Measurements from ENCODE around the gene BATF2. TPM values are rescaled to one million over a fixed set of nuclear protein-coding genes. Genes with fewer than 3 reads are reported as not detected.
"Not testable (repeated sequence)": the region's sequence is repeated elsewhere in the genome, so short reads cannot be mapped to it uniquely, and the experiment has no call there.

The BATF2 gene
- total and polyA plus RNA-seq, 2 donors, result 0.85 to 5.8 TPM

- H3K4me3 ChIP-seq (ENCODE audit: low read depth, low read length), result no peak overlapping the region
- no peak for DNase-seq (ENCODE audit: extremely low spot score)
- no peak overlapping the region for H3K27ac ChIP-seq (ENCODE audit: low read depth)
- no peaks in the 10 kb centered on the region for H3K36me3 ChIP-seq (ENCODE audit: insufficient read depth)
- WGBS, result 90% methylated on average over 1 of the region's 1 CpG
- H3K4me1 ChIP-seq (ENCODE audit: insufficient read depth), result no peaks in the 10 kb centered on the region
Observed at GRCh38 chr11:64999478-64999877, 2.7 kb upstream of the BATF2 start.

DNA sequence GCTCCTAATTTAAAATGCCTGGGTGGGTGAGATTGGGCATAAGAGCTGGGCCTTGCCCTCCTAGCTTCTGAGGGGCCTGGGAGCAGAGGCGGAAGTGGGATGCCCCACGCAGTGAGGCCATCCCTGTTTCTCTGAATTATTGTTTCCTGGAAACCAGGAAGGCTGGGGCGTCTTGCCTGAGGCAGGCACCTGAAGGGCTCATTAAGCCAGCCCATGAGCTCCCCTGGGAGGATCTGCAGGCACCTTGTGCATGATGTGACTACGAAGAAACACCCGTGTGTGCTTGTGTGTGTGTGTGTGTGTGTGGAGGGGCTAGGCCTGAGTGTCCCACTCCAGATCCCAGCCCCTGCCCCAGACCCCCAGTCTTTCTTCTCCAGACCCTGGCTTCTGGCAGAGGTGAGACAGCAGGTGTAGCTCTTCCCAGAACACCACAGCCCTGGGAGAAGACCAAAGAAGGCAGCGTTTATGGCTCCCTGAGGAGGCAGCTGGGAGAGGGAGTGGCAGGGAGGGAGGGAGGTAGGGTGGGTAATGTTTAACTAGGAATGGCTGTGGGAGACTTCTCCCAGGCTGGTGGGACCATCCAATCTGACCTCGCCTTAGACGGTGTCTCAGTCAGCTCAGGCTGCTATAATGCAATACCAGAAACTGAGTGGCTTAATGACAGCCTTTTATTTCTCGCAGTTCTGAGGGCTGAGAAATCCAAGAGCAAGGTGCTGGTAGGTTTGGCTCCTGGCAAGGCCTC is 2.1 kb upstream of the BATF2 start:
- H3K4me1 ChIP-seq (ENCODE audit: insufficient read depth), result no peaks in the 10 kb centered on the region
- DNase-seq (ENCODE audit: extremely low spot score), result no peak
- H3K27ac ChIP-seq (ENCODE audit: low read depth), result no peak overlapping the region
- H3K4me3 ChIP-seq (ENCODE audit: low read depth, low read length), result no peak overlapping the region
- no peaks in the 10 kb centered on the region for H3K36me3 ChIP-seq (ENCODE audit: insufficient read depth)
- 72% methylated on average over 9 of the region's 9 CpGs for WGBS

DNA sequence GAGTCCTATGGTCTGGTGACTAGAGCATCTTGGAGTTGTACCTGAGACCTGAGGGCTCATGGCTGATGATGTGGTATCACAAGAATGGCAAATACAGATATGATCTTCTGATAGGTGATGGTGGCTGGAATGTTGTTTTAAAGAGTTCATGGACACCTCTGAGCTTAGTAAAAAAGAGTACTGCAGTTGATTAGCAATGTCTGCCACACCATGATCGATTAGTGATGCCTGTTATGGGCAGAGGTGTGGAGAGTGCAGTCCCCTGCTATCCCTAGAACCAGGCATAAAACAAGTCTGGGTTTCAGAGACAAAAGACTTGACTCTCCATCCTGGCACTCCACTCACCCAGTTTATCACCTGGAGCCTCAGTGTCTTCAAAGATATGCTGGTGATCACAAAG is 1.4 kb upstream of the BATF2 start:
- Histone ChIP-seq H3K27ac (ENCODE audit: low read depth) (no peak overlapping the region), H3K4me3 (ENCODE audit: low read depth, low read length) (no peak overlapping the region), H3K36me3 (ENCODE audit: insufficient read depth) (no peaks in the 10 kb centered on the region), H3K4me1 (ENCODE audit: insufficient read depth) (no peaks in the 10 kb centered on the region)
- no peak for DNase-seq (ENCODE audit: extremely low spot score)
- 81% methylated on average over 1 of the region's 1 CpG for WGBS

- Histone ChIP-seq H3K4me1 (ENCODE audit: insufficient read depth) (no peaks in the 10 kb centered on the region), H3K27ac (ENCODE audit: low read depth) (peak overlapping the region; percentile 40), H3K4me3 (ENCODE audit: low read depth, low read length) (peak overlapping the region; percentile 37), H3K36me3 (ENCODE audit: insufficient read depth) (no peaks in the 10 kb centered on the region)
- DNase-seq (ENCODE audit: extremely low spot score), result no peak
- WGBS, result 41% methylated on average over 11 of the region's 11 CpGs
Observed at GRCh38 chr11:64996327-64996709, 453 bp downstream of the BATF2 start.

DNA sequence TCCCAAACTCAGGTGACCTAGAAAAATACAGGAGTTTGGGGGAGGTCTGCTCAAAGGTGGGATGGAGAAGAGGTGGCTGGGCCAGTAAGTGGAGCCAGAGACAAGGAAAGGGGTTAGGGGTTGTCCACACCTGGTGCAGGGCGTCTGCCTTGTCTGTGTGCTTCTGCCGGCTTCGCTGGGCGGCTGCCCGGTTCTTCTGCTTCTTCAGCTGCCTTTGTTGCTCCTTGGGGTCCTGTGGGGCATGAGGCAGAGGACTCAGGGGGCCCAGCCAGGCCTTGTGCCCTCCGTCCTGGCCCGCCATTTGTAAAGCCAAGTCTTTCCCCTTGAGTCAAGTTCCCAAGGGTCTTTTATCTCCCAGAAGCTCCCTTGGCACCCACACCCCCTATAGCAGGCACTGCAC is 2.5 kb downstream of the BATF2 start:
- peaks cover 3% of the 10 kb centered on the region for H3K4me1 ChIP-seq (ENCODE audit: insufficient read depth)
- H3K4me3 ChIP-seq (ENCODE audit: low read depth, low read length), result no peak overlapping the region
- H3K36me3 ChIP-seq (ENCODE audit: insufficient read depth), result no peaks in the 10 kb centered on the region
- no peak for DNase-seq (ENCODE audit: extremely low spot score)
- H3K27ac ChIP-seq (ENCODE audit: low read depth), result no peak overlapping the region
- 92% methylated on average over 7 of the region's 7 CpGs for WGBS

GRCh38 chr11:64990222-64990923 is 6.4 kb downstream of the BATF2 start:
- no peak overlapping the region for H3K4me3 ChIP-seq (ENCODE audit: low read depth, low read length)
- DNase-seq (ENCODE audit: extremely low spot score), result peak; percentile 11
- no peak overlapping the region for H3K27ac ChIP-seq (ENCODE audit: low read depth)
- WGBS, result 38% methylated on average over 15 of the region's 15 CpGs
- H3K4me1 ChIP-seq (ENCODE audit: insufficient read depth), result peaks cover 3% of the 10 kb centered on the region
- H3K36me3 ChIP-seq (ENCODE audit: insufficient read depth), result no peaks in the 10 kb centered on the region

DNA sequence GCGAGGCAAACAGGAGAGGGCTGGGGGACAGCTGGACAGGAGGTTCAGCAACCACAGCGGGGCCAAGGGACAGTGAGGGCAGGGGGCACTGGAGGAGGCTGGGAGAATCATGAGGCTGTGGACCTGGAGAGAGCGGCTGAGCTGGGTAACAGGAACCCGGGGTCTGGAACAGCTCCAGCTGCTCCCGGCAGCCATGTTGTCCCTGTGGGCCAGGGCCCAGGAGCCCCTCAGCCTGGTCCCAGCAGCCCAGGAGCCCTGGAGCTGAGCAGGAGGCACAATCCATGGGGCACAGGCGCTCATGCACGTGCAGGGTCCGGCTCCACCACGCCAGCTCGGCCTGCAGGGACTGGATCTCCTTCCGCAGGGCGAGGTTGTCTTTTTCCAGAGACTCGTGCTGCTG is 7.4 kb downstream of the BATF2 start:
- Histone ChIP-seq H3K4me1 (ENCODE audit: insufficient read depth) (peaks cover 3% of the 10 kb centered on the region), H3K4me3 (ENCODE audit: low read depth, low read length) (no peak overlapping the region), H3K36me3 (ENCODE audit: insufficient read depth) (no peaks in the 10 kb centered on the region), H3K27ac (ENCODE audit: low read depth) (no peak overlapping the region)
- no peak for DNase-seq (ENCODE audit: extremely low spot score)
- WGBS, result 75% methylated on average over 13 of the region's 13 CpGs

DNA sequence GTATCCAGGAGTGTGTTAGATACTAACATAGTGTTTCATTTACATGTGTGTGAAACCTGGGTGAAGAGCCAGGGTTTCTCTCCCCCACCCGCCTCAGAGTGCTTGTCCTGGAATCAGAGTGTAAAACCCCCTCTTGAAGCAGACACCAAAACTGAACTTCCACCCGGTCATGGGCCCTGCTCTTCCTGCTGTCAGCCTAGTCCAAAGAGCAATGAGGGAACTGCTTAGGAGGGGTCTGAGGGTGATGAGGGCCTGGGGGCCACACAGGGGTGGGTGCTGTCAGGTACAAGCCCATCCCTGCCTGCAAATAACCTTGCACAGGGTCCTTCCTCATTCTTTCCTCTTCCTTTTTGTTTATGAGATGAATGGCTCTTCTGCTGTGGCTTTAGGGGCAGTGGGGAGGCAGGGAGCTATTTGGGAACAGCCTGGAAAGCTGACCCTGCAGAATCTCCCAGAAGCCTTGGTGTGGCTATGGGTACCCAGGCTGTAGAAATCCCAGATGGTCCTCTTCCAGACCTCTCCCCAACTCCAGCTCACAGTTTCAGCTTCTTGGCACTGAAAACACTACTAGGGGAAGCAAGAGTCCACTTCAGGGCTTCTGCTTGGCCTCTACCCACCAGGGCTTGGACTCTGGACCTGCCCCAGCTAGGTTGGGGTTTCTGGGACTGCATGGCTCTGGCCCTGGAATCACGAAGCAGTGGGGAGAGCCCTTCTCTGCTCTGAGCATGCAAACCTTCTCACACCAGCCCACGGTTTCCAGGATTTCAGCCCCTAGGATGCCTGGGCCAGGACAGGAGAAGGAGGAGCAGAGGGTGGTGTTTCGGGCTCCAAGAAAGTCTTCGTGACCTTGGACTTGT is 8.5 kb downstream of the BATF2 start:
- WGBS, result 81% methylated on average over 6 of the region's 6 CpGs
- Histone ChIP-seq H3K4me1 (ENCODE audit: insufficient read depth) (peaks cover 3% of the 10 kb centered on the region), H3K27ac (ENCODE audit: low read depth) (no peak overlapping the region), H3K36me3 (ENCODE audit: insufficient read depth) (no peaks in the 10 kb centered on the region), H3K4me3 (ENCODE audit: low read depth, low read length) (no peak overlapping the region)
- DNase-seq (ENCODE audit: extremely low spot score), result no peak

- H3K4me1 ChIP-seq (ENCODE audit: insufficient read depth); H3K36me3 ChIP-seq (ENCODE audit: insufficient read depth); DNase-seq (ENCODE audit: extremely low spot score); H3K27ac ChIP-seq (ENCODE audit: low read depth); H3K4me3 ChIP-seq (ENCODE audit: low read depth, low read length): not testable (repeated sequence)
- 87% methylated on average over 5 of the region's 5 CpGs for WGBS
Observed at GRCh38 chr11:64983339-64983738, 13.4 kb downstream of the BATF2 start.

- peaks cover 2% of the 10 kb centered on the region for H3K4me1 ChIP-seq (ENCODE audit: insufficient read depth)
- DNase-seq (ENCODE audit: extremely low spot score), result no peak
- H3K27ac ChIP-seq (ENCODE audit: low read depth), result no peak overlapping the region
- H3K36me3 ChIP-seq (ENCODE audit: insufficient read depth), result no peaks in the 10 kb centered on the region
- 60% methylated on average over 2 of the region's 2 CpGs for WGBS
- no peak overlapping the region for H3K4me3 ChIP-seq (ENCODE audit: low read depth, low read length)
Observed at GRCh38 chr11:64976651-64977050, 20.1 kb downstream of the BATF2 start.

DNA sequence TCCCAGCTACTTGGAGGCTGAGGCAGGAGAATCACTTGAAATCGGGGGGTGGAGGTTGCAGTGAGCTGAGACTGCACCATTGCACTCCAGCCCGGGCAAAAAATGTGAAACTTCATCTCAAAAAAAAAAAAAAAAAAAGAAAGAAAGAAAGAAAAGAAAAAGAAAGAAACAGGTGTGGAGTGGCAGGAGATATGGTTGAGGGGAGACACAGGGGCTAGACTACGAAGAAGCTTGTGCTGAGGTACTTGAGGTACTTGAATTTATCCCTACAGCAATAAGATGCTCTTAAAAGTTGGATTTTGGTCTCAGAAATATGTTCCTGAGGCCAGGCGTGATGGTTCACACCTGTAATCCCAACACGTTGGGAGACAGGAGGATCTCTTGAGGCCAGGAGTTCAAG is 22.6 kb downstream of the BATF2 start:
- 74% methylated on average over 5 of the region's 5 CpGs for WGBS
- Histone ChIP-seq H3K27ac (ENCODE audit: low read depth) (no peak overlapping the region), H3K4me1 (ENCODE audit: insufficient read depth) (peaks cover 2% of the 10 kb centered on the region), H3K36me3 (ENCODE audit: insufficient read depth) (no peaks in the 10 kb centered on the region), H3K4me3 (ENCODE audit: low read depth, low read length) (no peak overlapping the region)
- no peak for DNase-seq (ENCODE audit: extremely low spot score)

GRCh38 chr11:64971421-64972233 is 25.1 kb downstream of the BATF2 start, which contains the start of gene MAJIN:
Gene MAJIN (minus strand): TSS chr11:64972108. CDS start chr11:64959405, 12,703 bp downstream.
- peak; percentile 29 for DNase-seq (ENCODE audit: extremely low spot score)
- peaks cover 2% of the 10 kb centered on the region for H3K4me1 ChIP-seq (ENCODE audit: insufficient read depth)
- no peaks in the 10 kb centered on the region for H3K36me3 ChIP-seq (ENCODE audit: insufficient read depth)
- 17% methylated on average over 68 of the region's 69 CpGs for WGBS
- H3K27ac ChIP-seq (ENCODE audit: low read depth), result peak within 1 kb of the TSS; percentile 54
- H3K4me3 ChIP-seq (ENCODE audit: low read depth, low read length), result peak within 1 kb of the TSS; percentile 4

GRCh38 chr11:64970731-64971151 is 26.0 kb downstream of the BATF2 start:
- DNase-seq (ENCODE audit: extremely low spot score), result peak; percentile 8
- 85% methylated on average over 8 of the region's 8 CpGs for WGBS
- H3K27ac ChIP-seq (ENCODE audit: low read depth), result peak overlapping the region; percentile 54
- peaks cover 2% of the 10 kb centered on the region for H3K4me1 ChIP-seq (ENCODE audit: insufficient read depth)
- no peaks in the 10 kb centered on the region for H3K36me3 ChIP-seq (ENCODE audit: insufficient read depth)
- no peak overlapping the region for H3K4me3 ChIP-seq (ENCODE audit: low read depth, low read length)

All from urinary bladder (tissue), 4 donors.